GM12801 (cell line): Measurements from ENCODE around the gene CAMSAP1.

ENCODE experiments used
- CTCF ChIP-seq: IDR thresholded peaks from one replicate; pipeline ENCODE4 v1.5.1; 2011; ENCODE audit warnings: control low read depth; ENCODE audit not compliant: insufficient read length; ENCODE audit errors: extremely low read depth

CAMSAP1 gene

GRCh38 chr9:135879619-135880018 is 27.7 kb downstream of the CAMSAP1 start:
- TF ChIP-seq CTCF = no peak

GRCh38 chr9:135879237-135879601 is 28.1 kb downstream of the CAMSAP1 start:
- TF ChIP-seq CTCF = no peak

GRCh38 chr9:135878528-135879236 is 28.7 kb downstream of the CAMSAP1 start:
- TF ChIP-seq CTCF = no peak

GRCh38 chr9:135877791-135878527 is 29.4 kb downstream of the CAMSAP1 start:
- no peak for TF ChIP-seq CTCF

- TF ChIP-seq CTCF = no peak
These were observed 30.4 kb downstream of the CAMSAP1 start for GRCh38 chr9:135876936-135877335.

- no peak for TF ChIP-seq CTCF
These were observed 32.5 kb downstream of the CAMSAP1 start for GRCh38 chr9:135874859-135875258.

GRCh38 chr9:135869909-135870308 is 37.4 kb downstream of the CAMSAP1 start:
- TF ChIP-seq CTCF = no peak
